HCT116 (cell line): ENCODE measurements around the gene ANKRD13B. TPM values are rescaled to one million over a fixed set of nuclear protein-coding genes. Genes with fewer than 3 reads are reported as not detected.
"Not testable (repeated sequence)": the region's sequence is repeated elsewhere in the genome, so short reads cannot be mapped to it uniquely, and the experiment has no call there.

Experiments
- ATAC-seq: fragments of 200-7000 bp; cut with Tn5 transposase; 2 replicates; pipeline ENCODE4 v1.9.1; 2020; ENCODE audit warnings: mild to moderate bottlenecking, moderate library complexity
- BruUV-seq: library from RNA; stranded (reverse); fragments of 400-500 nt; replicated peaks from 2 replicates; lab custom pipeline; 2021; lab: Mats Ljungman, UMichigan
- CTCF ChIA-PET: fragments of 300-600 bp; sonication (Branson Sonifier 250); formaldehyde crosslinking; loops from one replicate; lab custom pipeline; 2021; ENCODE audit warnings: antibody characterized with exemption; lab: Charles Lee
- POLR2A ChIA-PET: fragments of 300-600, 350-600 bp; sonication (Branson Sonifier 250); formaldehyde crosslinking; loops from one replicate; lab custom pipeline; 2021; ENCODE audit warnings: antibody characterized with exemption; lab: Charles Lee
- RAD21 ChIA-PET, 2 experiments: fragments of 300-600 bp; sonication (Branson Sonifier 250); formaldehyde crosslinking; loops; one replicate each; lab custom pipeline; 2023; ENCODE audit warnings: low total read pairs in 2 of 2; ENCODE audit not compliant: uncharacterized antibody in 2 of 2, unreplicated experiment in 2 of 2, low non-redundant PET in 1 of 2; lab: Charles Lee
- DNase-seq: peaks from one replicate; pipeline ENCODE4 v3.0.0-alpha.2; 2010; ENCODE audit warnings: low read depth, low spot score
- H2AFZ ChIP-seq: fragments of 200-600 bp; shearing (Covaris generic), sonication (generic); 2 replicates; pipeline ENCODE4 v1.6.1; 2017; ENCODE audit warnings: low read depth, mixed run types, mixed read lengths, antibody characterized with exemption, low read length; ENCODE audit not compliant: poor library complexity, severe bottlenecking
- H3K27ac ChIP-seq: 2 replicates; pipeline ENCODE4 v1.5.1; 2012; ENCODE audit warnings: low read depth, low read length
- H3K27me3 ChIP-seq: fragments of 200-600 bp; sonication (generic); 2 replicates; pipeline ENCODE4 v1.6.1; 2016; ENCODE audit warnings: mixed run types, low read length, mixed read lengths; ENCODE audit not compliant: insufficient read depth
- H3K36me3 ChIP-seq, 2 experiments: fragments of 200-500 bp in 1 of 2; fragments of 200-600 bp in 1 of 2; sonication (Bioruptor generic) in 1 of 2; sonication (generic) in 1 of 2; 2 replicates each; pipeline versions ENCODE4 v1.5.1 to v1.6.1; 2014 to 2016; ENCODE audit warnings: low read length in 2 of 2, inconsistent platforms in 1 of 2, mixed read lengths in 1 of 2, mixed run types in 1 of 2; ENCODE audit not compliant: insufficient read depth in 2 of 2, control insufficient read depth in 1 of 2
- H3K4me1 ChIP-seq, 2 experiments: fragments of 200-600 bp in 1 of 2; sonication (generic) in 1 of 2; 2 replicates each; pipeline versions ENCODE4 v1.5.1 to v1.6.1; 2012 to 2017; ENCODE audit warnings: low read length in 2 of 2, inconsistent platforms in 1 of 2, mild to moderate bottlenecking in 1 of 2, mixed read lengths in 1 of 2, mixed run types in 1 of 2, moderate library complexity in 1 of 2; ENCODE audit not compliant: insufficient read depth in 2 of 2, control insufficient read depth in 1 of 2
- H3K4me2 ChIP-seq: fragments of 200-600 bp; sonication (generic); 2 replicates; pipeline ENCODE4 v1.6.1; 2017; ENCODE audit warnings: mixed run types, low read length, mixed read lengths
- H3K4me3 ChIP-seq, 2 experiments: fragments of 200-600 bp in 1 of 2; sonication (generic) in 1 of 2; replicated peaks in 1 of 2; 2 replicates each; pipeline ENCODE4 v1.5.1; 2011 to 2016; ENCODE audit warnings: low read length in 2 of 2, control low read depth in 1 of 2, low read depth in 1 of 2, mild to moderate bottlenecking in 1 of 2, mixed read lengths in 1 of 2, mixed run types in 1 of 2
- H3K79me2 ChIP-seq: fragments of 200-600 bp; sonication (generic); 2 replicates; pipeline ENCODE4 v1.6.1; 2017; ENCODE audit warnings: mild to moderate bottlenecking, mixed run types, low read length, moderate library complexity, mixed read lengths; ENCODE audit not compliant: insufficient read depth
- H3K9ac ChIP-seq: fragments of 200-600 bp; sonication (generic); 2 replicates; pipeline ENCODE4 v1.6.1; 2016; ENCODE audit warnings: low read length, mixed read lengths
- H3K9me2 ChIP-seq: fragments of 200-600 bp; sonication (generic), shearing (Covaris generic); 2 replicates; pipeline ENCODE4 v1.6.1; 2017; ENCODE audit warnings: mixed run types, mild to moderate bottlenecking, moderate library complexity; ENCODE audit not compliant: insufficient read depth
- H3K9me3 ChIP-seq, 2 experiments: fragments of 200-500 bp in 1 of 2; fragments of 200-600 bp in 1 of 2; sonication (Bioruptor generic) in 1 of 2; sonication (generic) in 1 of 2; 2 replicates each; pipeline ENCODE4 v1.6.1; 2014 to 2017; ENCODE audit warnings: low read length in 2 of 2, mixed read lengths in 2 of 2, inconsistent platforms in 1 of 2, low read depth in 1 of 2, mild to moderate bottlenecking in 1 of 2, mixed run types in 1 of 2, moderate library complexity in 1 of 2; ENCODE audit not compliant: control insufficient read depth in 1 of 2, insufficient read depth in 1 of 2
- H4K20me1 ChIP-seq: fragments of 200-600 bp; sonication (generic), shearing (Covaris generic); 2 replicates; pipeline ENCODE4 v1.6.1; 2017; ENCODE audit warnings: mixed run types, mild to moderate bottlenecking, moderate library complexity; ENCODE audit not compliant: insufficient read depth
- EGR1 ChIP-seq: IDR thresholded peaks from 2 replicates; pipeline ENCODE4 v1.6.1; 2012; ENCODE audit warnings: low read depth
- ELF1 ChIP-seq: IDR thresholded peaks from 2 replicates; pipeline ENCODE4 v1.6.1; 2012; ENCODE audit warnings: low read depth, borderline replicate concordance
- FOSL1 ChIP-seq: IDR thresholded peaks from 2 replicates; pipeline ENCODE4 v1.6.1; 2012; ENCODE audit warnings: low read depth
- POLR2AphosphoS5 ChIP-seq: IDR thresholded peaks from 2 replicates; pipeline ENCODE4 v1.6.1; 2011; ENCODE audit warnings: mild to moderate bottlenecking, low read depth, low read length, moderate library complexity
- SIN3A ChIP-seq: IDR thresholded peaks from 2 replicates; pipeline ENCODE4 v1.6.1; 2012; ENCODE audit warnings: low read depth
- TCF7L2 ChIP-seq: IDR thresholded peaks from 2 replicates; pipeline ENCODE4 v1.7.0; 2011; ENCODE audit warnings: borderline replicate concordance, inconsistent platforms; ENCODE audit not compliant: insufficient read depth, insufficient read length; ENCODE audit errors: extremely low read depth
- ZFX ChIP-seq: fragments of 450-650 bp; IDR thresholded peaks from 2 replicates; pipeline ENCODE4 v1.6.1; 2017
- ZNF274 ChIP-seq: fragments of 200-500 bp; sonication (Bioruptor generic); IDR thresholded peaks from 2 replicates; pipeline ENCODE4 v1.6.1; 2014; ENCODE audit warnings: mild to moderate bottlenecking, low read depth, low read length, inconsistent platforms
- intact Hi-C: fragments of 100-400 bp; cut with micrococcal nuclease; formaldehyde crosslinking; loops from 2 replicates; pipeline ENCODE4 v1.10.0; 2022
- total RNA-seq: library from RNA; stranded (reverse); gene quantifications from one replicate; pipeline ENCODE4 v1.2.1, GENCODE V29; 2021; ENCODE audit not compliant: unreplicated experiment
- TF ChIP-seq, protein P1 (sequence below): IDR thresholded peaks from 2 replicates; pipeline ENCODE4 v1.6.1; 2012; ENCODE audit warnings: low read depth
- TF ChIP-seq, protein P2 (sequence below): IDR thresholded peaks from 2 replicates; pipeline ENCODE4 v1.6.1; 2012

The ANKRD13B gene
- total RNA-seq, 1 experiment from 2014 or later, result 27.4 TPM

DNA sequence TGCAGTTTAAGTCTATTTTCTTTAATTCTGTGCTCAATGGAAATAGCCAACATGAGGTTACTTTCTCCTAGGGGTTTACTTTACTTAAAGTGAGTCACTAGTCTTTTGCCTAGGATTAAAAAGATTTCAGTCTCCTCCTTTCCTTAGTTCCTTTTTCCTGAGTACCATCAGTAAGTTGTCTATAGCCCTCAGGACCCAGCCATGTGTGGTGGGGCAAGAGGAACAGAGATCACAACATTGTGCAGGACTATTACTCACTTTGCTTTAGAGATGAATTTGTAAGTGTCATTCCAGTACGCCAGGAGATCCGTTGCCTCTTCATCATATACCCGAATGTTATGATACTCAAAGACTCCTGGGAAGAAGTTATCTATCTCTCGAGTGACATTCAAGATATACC lies 57.5 kb downstream of the ANKRD13B start:
- H3K4me3 ChIP-seq, result no peak overlapping the region
- H3K27ac ChIP-seq, result no peak overlapping the region
- H3K36me3 ChIP-seq, result no peaks in the 10 kb centered on the region
- intact Hi-C loops, result no loop called here
- no peaks in the 10 kb centered on the region for H3K27me3 ChIP-seq
- H2AFZ ChIP-seq, result no peak overlapping the region
- H4K20me1 ChIP-seq, result no peaks in the 10 kb centered on the region
- POLR2A ChIA-PET, result no interaction called here
- no peaks in the 10 kb centered on the region for H3K9me3 ChIP-seq
- TF ChIP-seq, protein P1, sequence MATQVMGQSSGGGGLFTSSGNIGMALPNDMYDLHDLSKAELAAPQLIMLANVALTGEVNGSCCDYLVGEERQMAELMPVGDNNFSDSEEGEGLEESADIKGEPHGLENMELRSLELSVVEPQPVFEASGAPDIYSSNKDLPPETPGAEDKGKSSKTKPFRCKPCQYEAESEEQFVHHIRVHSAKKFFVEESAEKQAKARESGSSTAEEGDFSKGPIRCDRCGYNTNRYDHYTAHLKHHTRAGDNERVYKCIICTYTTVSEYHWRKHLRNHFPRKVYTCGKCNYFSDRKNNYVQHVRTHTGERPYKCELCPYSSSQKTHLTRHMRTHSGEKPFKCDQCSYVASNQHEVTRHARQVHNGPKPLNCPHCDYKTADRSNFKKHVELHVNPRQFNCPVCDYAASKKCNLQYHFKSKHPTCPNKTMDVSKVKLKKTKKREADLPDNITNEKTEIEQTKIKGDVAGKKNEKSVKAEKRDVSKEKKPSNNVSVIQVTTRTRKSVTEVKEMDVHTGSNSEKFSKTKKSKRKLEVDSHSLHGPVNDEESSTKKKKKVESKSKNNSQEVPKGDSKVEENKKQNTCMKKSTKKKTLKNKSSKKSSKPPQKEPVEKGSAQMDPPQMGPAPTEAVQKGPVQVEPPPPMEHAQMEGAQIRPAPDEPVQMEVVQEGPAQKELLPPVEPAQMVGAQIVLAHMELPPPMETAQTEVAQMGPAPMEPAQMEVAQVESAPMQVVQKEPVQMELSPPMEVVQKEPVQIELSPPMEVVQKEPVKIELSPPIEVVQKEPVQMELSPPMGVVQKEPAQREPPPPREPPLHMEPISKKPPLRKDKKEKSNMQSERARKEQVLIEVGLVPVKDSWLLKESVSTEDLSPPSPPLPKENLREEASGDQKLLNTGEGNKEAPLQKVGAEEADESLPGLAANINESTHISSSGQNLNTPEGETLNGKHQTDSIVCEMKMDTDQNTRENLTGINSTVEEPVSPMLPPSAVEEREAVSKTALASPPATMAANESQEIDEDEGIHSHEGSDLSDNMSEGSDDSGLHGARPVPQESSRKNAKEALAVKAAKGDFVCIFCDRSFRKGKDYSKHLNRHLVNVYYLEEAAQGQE, result no peak
- TF ChIP-seq TCF7L2, result no peak
- no peak for TF ChIP-seq ZNF274
- no peak for TF ChIP-seq FOSL1
- no peak for TF ChIP-seq POLR2AphosphoS5
- no peak for TF ChIP-seq EGR1
- TF ChIP-seq SIN3A, result no peak
- TF ChIP-seq ELF1, result no peak
- TF ChIP-seq ZFX, result no peak
- TF ChIP-seq, protein P2, sequence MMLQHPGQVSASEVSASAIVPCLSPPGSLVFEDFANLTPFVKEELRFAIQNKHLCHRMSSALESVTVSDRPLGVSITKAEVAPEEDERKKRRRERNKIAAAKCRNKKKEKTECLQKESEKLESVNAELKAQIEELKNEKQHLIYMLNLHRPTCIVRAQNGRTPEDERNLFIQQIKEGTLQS, result no peak
- RAD21 ChIA-PET, result no interaction called here
- ATAC-seq, result no peak
- CTCF ChIA-PET, result interaction anchor here (1.2 kb wide), 2 partner anchors 11 to 34 kb away, joined by 3 read pairs; no protein-coding TSS in a partner anchor
- peaks cover 5 to 8% of the 10 kb centered on the region in 2 experiments; a peak in 3 of 4 replicates for H3K4me1 ChIP-seq
- H3K79me2 ChIP-seq, result no peaks in the 10 kb centered on the region
- no peaks in the 10 kb centered on the region for H3K9me2 ChIP-seq
- DNase-seq, result no peak
- H3K9ac ChIP-seq, result no peak overlapping the region
- no peak overlapping the region for H3K4me2 ChIP-seq
- BruUV-seq, result no TSS peak

- H3K4me3 ChIP-seq, H3K27ac ChIP-seq, H2AFZ ChIP-seq, BruUV-seq, H3K36me3 ChIP-seq, H3K4me2 ChIP-seq, H3K79me2 ChIP-seq, H3K9me3 ChIP-seq, H3K9me2 ChIP-seq, DNase-seq, H3K9ac ChIP-seq, ATAC-seq, intact Hi-C loops, H3K27me3 ChIP-seq, POLR2A ChIA-PET, RAD21 ChIA-PET, H4K20me1 ChIP-seq: not testable (repeated sequence)
- CTCF ChIA-PET, result interaction anchor here (0.6 kb wide), 1 partner anchor 8 kb away, joined by 3 read pairs; no protein-coding TSS in a partner anchor
- peaks cover 8 to 13% of the 10 kb centered on the region in 2 experiments; a peak in 3 of 4 replicates for H3K4me1 ChIP-seq
These were observed 59.0 kb downstream of the ANKRD13B start for GRCh38 chr17:29651913-29652312.
